GM12865 (cell line): ENCODE data around the gene UBE3B.

ENCODE experiments used
- DNase-seq: peaks from one replicate; pipeline ENCODE4 v3.0.0; 2010; ENCODE audit warnings: low read depth
- H3K4me3 ChIP-seq: 2 replicates; pipeline ENCODE4 v1.5.1; 2011; ENCODE audit warnings: mild to moderate bottlenecking, low read depth, low read length, control low read depth
- CTCF ChIP-seq: IDR thresholded peaks from 2 replicates; pipeline ENCODE4 v1.5.1; 2011; ENCODE audit warnings: low read length, control low read depth, low read depth, inconsistent platforms; ENCODE audit not compliant: insufficient read depth; ENCODE audit errors: missing control alignments

The UBE3B gene

DNA sequence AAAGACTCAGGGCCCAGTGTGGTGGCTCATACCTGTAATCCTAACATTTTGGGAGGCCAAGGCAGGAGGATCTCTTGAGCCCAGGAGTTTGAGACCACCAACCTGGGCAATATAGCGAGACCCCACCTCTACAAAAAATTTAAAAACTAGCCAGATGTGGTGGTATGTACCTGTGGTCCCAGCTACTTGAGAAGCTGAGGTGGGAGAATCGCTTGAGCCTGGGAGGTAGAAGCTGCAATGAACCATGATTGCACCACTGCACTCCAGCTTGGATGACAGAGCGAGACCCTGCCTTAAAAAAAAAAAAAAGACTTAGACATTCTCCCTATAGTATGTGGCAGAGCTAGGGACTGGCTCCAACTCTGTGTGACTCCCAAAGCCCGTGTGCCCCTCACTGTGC is 2.9 kb downstream of the UBE3B start:
- DNase-seq = no peak
- no peak for TF ChIP-seq CTCF
- H3K4me3 ChIP-seq = no peak overlapping the region

DNA sequence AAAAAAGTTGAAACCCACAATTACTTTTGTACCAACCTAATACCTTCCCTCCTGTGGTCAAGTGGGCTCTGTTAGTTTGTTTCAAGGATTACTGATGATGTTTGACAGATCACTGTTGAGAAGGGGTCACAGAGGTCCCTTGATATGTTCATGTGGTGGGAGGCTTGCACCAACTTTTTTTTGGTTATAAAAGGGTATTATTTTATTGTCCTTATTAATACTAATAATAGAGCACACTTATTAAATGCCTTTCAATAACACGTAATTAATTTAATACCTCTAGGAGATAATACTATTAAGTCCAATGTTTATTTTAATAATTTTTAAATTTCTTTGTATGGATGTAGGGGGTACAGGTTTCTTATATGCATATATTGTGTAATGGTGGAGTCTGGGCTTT is 4.4 kb downstream of the UBE3B start:
- H3K4me3 ChIP-seq = no peak overlapping the region
- TF ChIP-seq CTCF = no peak
- no peak for DNase-seq

DNA sequence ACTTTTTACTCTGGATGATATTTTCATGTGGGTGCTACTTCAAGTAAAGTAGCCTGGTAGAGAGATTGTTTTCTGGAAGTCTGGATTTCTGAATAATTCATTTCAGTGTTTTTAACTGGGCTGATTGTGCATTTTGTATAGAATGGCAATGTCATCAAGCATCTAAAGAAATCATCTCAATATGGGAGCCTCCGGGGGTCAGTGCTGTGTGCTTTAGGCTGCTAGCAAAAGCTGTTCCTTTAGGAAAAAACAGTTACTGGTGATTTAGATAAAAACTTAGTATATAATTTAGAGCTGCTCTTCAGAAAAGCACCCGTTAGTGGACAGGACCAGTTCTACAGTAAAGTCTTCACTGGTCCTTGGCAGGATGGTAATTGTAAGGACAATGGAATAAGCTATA is 5.1 kb downstream of the UBE3B start:
- DNase-seq = no peak
- TF ChIP-seq CTCF = no peak
- H3K4me3 ChIP-seq = no peak overlapping the region

- TF ChIP-seq CTCF = no peak
- no peak for DNase-seq
- no peak overlapping the region for H3K4me3 ChIP-seq
Measured at GRCh38 chr12:109482894-109483293, 5.5 kb downstream of the UBE3B start.

- H3K4me3 ChIP-seq = no peak overlapping the region
- no peak for DNase-seq
- no peak for TF ChIP-seq CTCF
Measured at GRCh38 chr12:109483346-109483745, 5.9 kb downstream of the UBE3B start.

DNA sequence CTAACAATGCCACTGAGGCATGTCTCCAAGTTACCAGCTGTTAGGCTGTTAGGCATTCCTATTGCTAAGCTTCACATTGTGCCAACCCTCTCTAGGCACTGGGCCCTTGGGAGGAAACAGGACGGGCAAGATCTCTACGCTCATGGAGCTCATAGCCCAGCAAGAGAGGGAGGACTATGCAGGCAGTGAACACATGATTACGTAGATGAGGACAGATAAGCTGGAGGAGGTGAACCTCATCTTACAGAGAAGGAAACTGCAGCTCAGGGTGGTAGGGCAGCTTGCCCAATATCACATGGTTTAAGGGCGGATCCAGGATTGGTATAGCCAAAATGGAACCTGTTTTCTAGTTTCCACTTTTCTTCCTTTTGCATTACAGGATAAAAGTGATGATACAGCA is 7.8 kb downstream of the UBE3B start:
- TF ChIP-seq CTCF = no peak
- no peak overlapping the region for H3K4me3 ChIP-seq
- DNase-seq = no peak

DNA sequence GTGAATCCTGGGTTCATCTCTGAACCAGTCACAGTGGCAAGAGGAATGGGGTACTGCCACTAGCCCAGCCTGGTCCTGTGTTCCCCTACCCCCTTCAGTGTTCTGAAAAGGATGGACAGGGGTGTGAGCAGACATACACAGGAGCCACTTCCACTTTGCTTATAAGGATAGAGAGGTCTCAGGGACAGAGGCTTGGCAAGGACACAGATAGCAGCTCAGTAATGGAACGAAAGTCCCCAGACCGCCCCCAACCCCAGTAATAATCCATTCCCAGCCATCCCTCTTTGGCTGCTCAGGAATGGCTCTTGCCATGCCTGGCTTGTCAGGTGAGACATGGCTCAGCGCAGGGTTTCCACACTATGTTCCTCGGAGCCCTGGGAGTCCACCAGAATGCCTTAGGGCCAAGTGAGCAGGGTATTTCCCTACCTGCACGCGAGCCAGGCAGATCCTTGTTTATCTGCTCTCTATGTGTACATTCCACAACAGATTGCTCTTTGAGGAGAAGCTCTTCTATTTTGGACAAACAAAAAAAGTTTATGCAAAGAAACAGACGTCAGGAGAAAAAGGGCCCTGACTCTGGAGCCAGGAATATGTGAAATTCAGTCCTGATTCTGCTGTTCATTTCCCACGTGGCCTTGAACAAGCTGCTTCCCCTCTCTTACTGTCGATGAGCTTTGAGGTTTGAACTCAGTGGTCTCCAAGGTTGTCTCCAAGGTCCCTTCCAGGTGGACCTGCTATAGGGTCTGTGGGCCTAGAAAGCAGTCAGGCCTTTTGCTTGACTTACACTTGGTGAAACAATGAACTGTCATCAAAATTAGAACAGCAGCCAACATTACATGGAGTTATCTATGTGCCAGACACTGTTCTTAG is 10.0 kb downstream of the UBE3B start:
- DNase-seq = no peak
- TF ChIP-seq CTCF = no peak

More for the DNA sequence above, 10.0 kb downstream of the UBE3B start:
- H3K4me3 ChIP-seq = no peak overlapping the region
